Fibroblast of skin of right quadriceps (primary cell): ENCODE data around the gene YAF2.

Experiments
- DNase-seq: peaks from one replicate; pipeline ENCODE4 v3.0.0-alpha.2; 2013

YAF2 gene

DNA sequence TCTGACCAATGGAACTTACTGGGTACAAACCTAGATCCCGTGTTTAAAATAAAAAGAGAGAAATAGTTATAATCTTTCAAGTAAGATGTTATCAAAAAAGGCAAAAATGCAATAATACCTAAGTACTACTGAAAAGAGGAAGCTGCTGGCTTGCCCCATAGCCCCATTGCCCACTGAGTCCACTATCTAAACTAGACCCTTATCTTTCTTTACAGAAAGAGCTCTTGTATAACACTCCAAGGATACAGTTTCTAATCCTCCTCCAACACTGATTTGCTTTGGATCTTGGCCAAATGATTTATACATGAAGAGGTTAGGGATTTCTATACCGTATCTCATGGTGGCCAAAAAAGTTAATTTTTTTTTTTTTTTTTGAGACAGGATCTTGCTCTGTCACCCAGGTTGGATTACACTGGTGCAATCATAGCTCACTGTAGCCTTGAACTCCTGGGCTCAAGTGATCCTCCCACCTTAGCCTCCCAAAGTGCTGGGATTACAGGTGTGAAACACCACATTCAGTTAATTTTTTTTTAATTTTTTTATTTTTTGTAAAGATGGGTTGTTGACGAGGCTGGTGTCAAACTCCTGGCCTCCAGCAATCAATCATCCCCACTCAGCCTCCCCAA lies 96.0 kb downstream of the YAF2 start:
- no peak for DNase-seq

GRCh38 chr12:42140901-42141300 lies 97.1 kb downstream of the YAF2 start:
- DNase-seq, result peak; percentile 35

- peak; percentile 77 for DNase-seq
Observed at GRCh38 chr12:42135259-42135814, 102.7 kb downstream of the YAF2 start.

DNA sequence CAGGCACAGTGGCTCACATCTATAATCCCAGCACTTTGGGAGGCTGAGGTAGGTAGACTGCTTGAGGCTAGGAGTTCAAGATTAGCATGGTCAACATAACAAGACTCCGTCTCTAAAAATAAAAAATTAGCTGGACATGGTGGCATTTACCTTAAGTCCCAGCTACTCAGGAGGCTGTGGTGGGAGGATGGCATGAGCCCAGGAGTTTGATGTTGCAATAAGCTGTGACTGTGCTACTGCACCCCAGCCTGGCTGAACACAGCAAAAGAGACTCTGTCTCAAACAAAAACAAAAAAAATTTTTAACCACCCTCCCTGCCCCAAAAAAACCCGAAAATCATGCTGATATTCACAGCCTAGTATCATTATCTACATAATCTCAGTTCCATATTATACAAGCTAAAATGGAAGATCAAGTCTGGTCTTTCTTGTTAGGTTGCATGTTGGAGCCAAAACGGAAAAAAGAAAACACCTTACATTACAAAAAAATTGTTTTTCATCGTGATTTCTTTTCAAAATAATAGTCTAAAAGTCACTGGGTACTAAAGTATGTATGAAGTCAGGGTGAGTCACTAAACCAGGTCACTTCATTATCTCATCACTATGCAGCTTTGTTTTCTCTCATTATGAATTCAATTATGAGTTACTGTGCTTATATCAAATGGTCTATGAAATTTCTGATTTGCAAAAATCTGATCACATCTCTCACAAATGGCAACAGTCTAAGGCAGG lies 107.2 kb downstream of the YAF2 start:
- peak; percentile 40 for DNase-seq

DNA sequence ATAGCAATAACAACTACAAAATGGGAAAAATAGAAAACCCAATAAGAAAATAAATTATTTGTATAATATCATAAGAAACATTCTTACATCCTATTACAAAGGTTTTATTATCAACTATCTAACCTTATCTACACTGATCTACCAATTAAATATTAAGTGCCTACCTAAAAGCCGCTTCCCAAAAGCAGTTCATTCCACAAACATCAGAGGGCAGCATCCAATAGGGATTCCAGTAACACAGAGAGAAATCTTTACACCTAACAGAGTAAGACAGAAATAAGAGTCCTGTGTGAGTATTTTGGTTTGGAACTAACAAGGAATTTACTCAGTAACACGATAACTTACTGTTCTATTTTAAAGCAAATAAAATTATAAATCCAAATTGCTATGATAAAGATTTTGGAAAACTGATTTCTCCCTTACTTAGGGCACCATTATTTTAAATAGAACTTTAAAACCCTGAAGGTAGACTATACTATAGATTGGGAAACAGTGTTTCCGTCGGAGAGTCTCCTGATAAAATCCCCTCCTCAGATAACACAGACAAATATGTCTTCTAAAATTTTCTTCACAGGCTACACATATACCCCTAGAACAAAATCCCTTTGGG lies 108.3 kb downstream of the YAF2 start:
- DNase-seq, result peak; percentile 72

GRCh38 chr12:42128888-42129287 lies 109.2 kb downstream of the YAF2 start:
- DNase-seq, result no peak

- peak; percentile 14 for DNase-seq
Observed at GRCh38 chr12:42128327-42128726, 109.7 kb downstream of the YAF2 start.

GRCh38 chr12:42126963-42127362 lies 111.1 kb downstream of the YAF2 start:
- DNase-seq, result no peak

DNA sequence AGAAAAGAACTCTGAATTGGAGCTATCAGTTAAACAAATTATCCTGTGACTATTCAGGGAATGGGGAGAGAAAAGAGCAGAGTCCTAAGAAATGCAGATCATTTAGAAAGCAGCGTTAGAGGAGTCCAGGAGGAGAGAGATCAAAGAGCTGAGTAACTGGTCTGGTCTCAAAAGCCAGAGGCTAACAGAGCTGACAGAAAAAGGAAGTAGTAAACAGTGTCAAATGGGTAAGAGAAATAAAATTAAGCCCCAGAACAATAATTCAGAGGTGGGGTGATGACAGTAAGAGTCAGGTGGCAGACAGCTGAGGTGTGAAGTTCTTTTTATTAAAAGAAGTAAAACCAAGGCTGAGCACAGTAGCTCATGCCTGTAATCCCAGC lies 112.7 kb downstream of the YAF2 start:
- DNase-seq, result no peak

DNA sequence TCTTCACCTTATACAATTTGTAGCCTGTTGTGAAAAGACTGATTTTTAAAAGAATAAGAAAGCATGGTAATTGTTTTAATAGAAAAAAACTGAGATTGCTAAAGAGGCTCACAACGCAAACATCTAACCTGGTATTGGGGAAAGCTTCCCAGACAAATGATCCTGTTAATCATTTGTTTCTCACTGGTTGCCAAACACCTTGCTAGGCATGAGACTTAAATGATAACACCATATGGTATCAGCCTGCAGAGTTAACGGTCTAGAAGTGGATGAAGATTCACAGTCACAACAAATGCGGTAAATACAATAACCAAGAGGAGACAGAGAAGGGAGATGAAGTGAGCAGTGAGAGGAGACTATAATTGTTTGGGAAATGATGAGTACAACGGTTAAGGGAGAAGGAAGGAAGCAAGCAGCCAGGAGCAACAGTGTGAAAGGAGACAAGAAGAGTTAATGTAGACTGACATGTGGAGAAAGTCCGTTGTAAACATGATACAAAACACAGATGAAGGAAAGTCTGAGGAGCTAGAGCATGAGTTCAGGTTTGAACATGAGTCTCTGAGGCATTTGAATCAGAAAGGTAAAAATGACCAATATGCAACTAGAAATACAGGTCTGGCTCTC lies 113.2 kb downstream of the YAF2 start:
- no peak for DNase-seq

- DNase-seq, result peak; percentile 85
Observed at GRCh38 chr12:42119085-42119633, 118.9 kb downstream of the YAF2 start.

GRCh38 chr12:42118136-42118879 lies 119.7 kb downstream of the YAF2 start:
- peak; percentile 15 for DNase-seq

GRCh38 chr12:42109031-42109430 lies 129.0 kb downstream of the YAF2 start:
- DNase-seq, result no peak
